ENCODE data around the gene GIMAP1.

- TF ChIP-seq, protein P1, sequence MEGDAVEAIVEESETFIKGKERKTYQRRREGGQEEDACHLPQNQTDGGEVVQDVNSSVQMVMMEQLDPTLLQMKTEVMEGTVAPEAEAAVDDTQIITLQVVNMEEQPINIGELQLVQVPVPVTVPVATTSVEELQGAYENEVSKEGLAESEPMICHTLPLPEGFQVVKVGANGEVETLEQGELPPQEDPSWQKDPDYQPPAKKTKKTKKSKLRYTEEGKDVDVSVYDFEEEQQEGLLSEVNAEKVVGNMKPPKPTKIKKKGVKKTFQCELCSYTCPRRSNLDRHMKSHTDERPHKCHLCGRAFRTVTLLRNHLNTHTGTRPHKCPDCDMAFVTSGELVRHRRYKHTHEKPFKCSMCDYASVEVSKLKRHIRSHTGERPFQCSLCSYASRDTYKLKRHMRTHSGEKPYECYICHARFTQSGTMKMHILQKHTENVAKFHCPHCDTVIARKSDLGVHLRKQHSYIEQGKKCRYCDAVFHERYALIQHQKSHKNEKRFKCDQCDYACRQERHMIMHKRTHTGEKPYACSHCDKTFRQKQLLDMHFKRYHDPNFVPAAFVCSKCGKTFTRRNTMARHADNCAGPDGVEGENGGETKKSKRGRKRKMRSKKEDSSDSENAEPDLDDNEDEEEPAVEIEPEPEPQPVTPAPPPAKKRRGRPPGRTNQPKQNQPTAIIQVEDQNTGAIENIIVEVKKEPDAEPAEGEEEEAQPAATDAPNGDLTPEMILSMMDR (IDR thresholded peaks at IDR 0.05 in 8 of 11, conservative IDR thresholded peaks at IDR 0.05 in 3 of 11), result no peak
- TF ChIP-seq POLR2A (IDR thresholded peaks at IDR 0.05) (no peak), POLR2AphosphoS5 (IDR thresholded peaks at IDR 0.05) (peak; percentile 14 to 56 (median 41))
Observed at GRCh38 chr7:150742286-150742968, 26.0 kb downstream of the GIMAP1 start.

Data from spleen (tissue), 7 donors.